ENCODE data around the gene PRORP. TPM values are rescaled to one million over a fixed set of nuclear protein-coding genes. Genes with fewer than 3 reads are reported as not detected.
"Not testable (repeated sequence)": the region's sequence is repeated elsewhere in the genome, so short reads cannot be mapped to it uniquely, and the experiment has no call there.

The PRORP gene
- 17.7 TPM for total RNA-seq
- long read RNA-seq, full-length matches to known transcripts: 27 of 37 reads
- long read RNA-seq, partial matches to known transcripts: 5 of 37 reads
- long read RNA-seq, other reads (novel, unspliced or antisense): 5 of 37 reads

- peak; percentile 97 for ATAC-seq (ENCODE audit: poor library complexity)
- intact Hi-C loops (cut with DNase I): loop anchor here (5.0 kb wide), 1 partner anchor 290 kb away; no protein-coding TSS in a partner anchor
- DNase-seq: peak; percentile 94
Observed at GRCh38 chr14:35121887-35122695, at the start of gene PRORP, which contains the start of gene PPP2R3C. Gene PRORP, plus strand, starts transcription at chr14:35122552. Its CDS starts 694 bp downstream, at chr14:35123246. Gene PPP2R3C, minus strand, starts transcription at chr14:35121990. Its CDS starts 31 bp downstream, at chr14:35121959.

- no peak for DNase-seq
- no peak for ATAC-seq (ENCODE audit: poor library complexity)
- intact Hi-C loops (cut with DNase I): no loop called here
Observed at GRCh38 chr14:35073486-35073885, 48.9 kb upstream of the PRORP start.

GRCh38 chr14:35078082-35078481, 44.3 kb upstream of the PRORP start:
- intact Hi-C loops (cut with DNase I): no loop called here
- ATAC-seq (ENCODE audit: poor library complexity) (peak; percentile 38), DNase-seq (no peak)

DNA sequence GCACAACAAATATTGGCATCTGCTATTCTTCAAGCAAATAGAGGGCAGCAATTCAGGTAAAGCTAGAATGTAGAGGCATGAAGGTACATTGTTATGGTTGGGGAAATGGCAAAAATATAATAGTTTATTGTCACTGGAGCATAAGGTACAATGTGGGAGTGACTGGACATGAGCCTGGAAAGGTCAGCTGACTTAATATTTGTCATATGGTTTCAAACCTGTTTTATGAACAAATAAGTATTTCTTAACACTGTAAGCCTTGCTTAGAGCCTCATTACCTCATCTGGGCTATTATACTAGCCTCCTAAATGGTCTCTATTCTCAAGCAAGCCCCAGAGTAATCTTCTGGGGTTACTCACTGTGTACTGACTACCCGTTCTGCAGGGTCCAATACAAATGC, 42.6 kb upstream of the PRORP start:
- no peak for ATAC-seq (ENCODE audit: poor library complexity)
- intact Hi-C loops (cut with DNase I): no loop called here
- no peak for DNase-seq

DNA sequence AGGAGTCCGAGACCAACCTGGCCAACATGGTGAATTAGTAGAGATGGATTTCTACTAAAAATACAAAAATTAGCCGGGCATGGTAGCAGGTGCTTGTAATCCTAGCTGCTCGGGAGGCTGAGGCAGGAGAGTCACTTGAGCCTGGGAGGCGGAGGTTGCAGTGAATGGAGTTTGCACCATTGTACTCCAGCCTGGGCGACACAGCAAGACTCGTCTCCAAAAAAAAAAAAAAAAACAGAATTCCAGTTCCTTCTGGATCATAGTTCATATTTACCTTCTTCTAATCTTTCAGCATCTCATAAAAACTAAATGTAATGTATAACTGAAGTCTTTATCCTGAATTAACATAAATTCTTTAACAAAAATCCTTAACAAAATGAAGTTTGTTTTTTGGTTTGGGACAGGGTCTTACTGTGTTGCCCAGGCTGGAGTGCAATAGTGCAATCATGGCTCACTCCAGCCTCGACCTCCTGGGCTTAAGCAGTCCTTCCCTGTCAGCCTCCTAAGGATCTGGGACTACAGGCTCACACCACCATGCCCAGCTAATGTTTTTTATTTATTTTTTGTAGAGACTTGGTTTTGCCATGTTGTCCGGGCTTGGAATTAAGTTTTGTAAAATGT, 38.7 kb upstream of the PRORP start:
- ATAC-seq (ENCODE audit: poor library complexity) (no peak), DNase-seq (no peak)
- intact Hi-C loops (cut with DNase I): no loop called here

DNA sequence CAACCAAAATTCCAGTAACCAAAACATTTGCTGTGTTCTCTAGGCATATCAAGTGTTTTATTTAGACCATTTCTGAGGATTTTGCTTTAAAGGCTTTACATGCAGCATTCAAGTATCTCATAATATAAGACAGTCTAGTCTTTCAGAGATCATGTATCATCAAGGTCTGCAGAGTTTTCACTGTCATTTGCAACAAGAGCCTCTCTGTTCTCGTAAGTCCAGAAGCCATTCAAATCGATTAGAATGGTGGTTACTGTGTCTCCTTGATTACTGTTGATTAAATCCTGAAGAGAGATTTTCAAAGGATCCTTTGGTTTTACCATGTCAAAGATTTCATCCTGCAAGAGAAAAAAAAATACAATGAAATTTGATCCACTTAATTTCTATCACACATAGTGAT, 36.9 kb upstream of the PRORP start:
- intact Hi-C loops (cut with DNase I): no loop called here
- ATAC-seq (ENCODE audit: poor library complexity): no peak

DNA sequence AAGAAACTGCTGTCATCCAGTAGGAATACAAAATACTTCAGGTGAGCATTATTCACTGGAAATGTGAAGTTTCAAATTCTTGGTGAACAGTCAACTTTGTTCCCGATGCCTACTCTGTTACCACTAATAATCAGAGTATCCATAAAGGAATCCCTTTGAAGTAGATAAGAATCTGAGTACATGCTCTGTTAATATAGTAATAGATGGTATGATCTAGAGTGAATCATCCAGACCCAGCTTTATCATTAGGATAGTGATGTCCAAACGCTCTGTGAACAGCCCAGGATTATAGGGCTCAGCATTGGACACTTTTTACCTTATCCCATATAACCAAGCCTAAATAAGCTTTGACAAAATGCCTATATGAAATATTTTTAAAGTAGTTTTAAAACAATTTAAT, 33.8 kb upstream of the PRORP start:
- no peak for ATAC-seq (ENCODE audit: poor library complexity)
- no peak for DNase-seq
- intact Hi-C loops (cut with DNase I): no loop called here

More for the DNA sequence above, 36.9 kb upstream of the PRORP start:
- no peak for DNase-seq

GRCh38 chr14:35094645-35095044, 27.7 kb upstream of the PRORP start:
- intact Hi-C loops (cut with DNase I); ATAC-seq (ENCODE audit: poor library complexity); DNase-seq: not testable (repeated sequence)

DNA sequence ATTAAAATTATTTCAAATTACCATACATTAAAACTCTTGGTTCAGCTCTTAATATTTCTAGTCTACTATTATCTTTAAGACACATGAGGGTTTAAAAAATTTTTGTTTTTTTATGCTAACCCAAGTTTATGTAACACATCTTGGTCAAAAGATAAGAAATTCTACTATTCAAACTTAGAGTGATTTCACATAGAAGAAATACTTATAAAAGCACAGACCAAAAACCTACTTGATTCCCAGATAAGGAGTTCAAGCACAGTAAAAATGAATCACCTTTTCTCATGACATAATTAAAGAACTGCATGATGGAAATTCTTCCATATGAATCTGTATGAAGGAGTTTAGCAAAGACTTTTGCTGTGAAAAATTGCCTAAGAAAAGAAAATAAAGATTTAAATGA, 14.5 kb upstream of the PRORP start:
- intact Hi-C loops (cut with DNase I): no loop called here
- ATAC-seq (ENCODE audit: poor library complexity) (no peak), DNase-seq (no peak)

DNA sequence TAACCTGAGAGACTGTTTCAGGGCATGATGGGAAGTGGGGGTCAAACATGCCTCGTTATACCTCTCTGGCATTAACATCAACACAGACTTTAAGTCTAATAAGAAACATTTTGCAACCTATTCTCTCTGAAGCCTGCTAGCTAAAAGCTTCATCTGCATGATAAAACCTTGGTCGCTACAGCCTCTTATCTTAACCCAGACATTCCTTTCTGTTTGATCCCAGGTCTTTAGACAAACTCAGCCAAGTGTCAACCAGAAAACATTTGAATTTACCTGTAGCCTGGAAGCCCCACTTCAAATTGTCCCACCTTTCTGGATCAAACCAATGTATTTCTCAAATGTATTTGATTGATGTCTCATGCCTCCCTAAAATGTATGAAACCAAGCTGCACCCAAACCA, 9.7 kb upstream of the PRORP start:
- no peak for ATAC-seq (ENCODE audit: poor library complexity)
- intact Hi-C loops (cut with DNase I): no loop called here
- DNase-seq: no peak

- no peak for ATAC-seq (ENCODE audit: poor library complexity)
- intact Hi-C loops (cut with DNase I): no loop called here
- DNase-seq: no peak
Observed at GRCh38 chr14:35113308-35113950, 8.9 kb upstream of the PRORP start.

- intact Hi-C loops (cut with DNase I): no loop called here
- ATAC-seq (ENCODE audit: poor library complexity) (no peak), DNase-seq (no peak)
Observed at GRCh38 chr14:35114036-35114435, 8.3 kb upstream of the PRORP start.

- no peak for DNase-seq
- intact Hi-C loops (cut with DNase I): no loop called here
- no peak for ATAC-seq (ENCODE audit: poor library complexity)
Observed at GRCh38 chr14:35116242-35116641, 6.1 kb upstream of the PRORP start.

DNA sequence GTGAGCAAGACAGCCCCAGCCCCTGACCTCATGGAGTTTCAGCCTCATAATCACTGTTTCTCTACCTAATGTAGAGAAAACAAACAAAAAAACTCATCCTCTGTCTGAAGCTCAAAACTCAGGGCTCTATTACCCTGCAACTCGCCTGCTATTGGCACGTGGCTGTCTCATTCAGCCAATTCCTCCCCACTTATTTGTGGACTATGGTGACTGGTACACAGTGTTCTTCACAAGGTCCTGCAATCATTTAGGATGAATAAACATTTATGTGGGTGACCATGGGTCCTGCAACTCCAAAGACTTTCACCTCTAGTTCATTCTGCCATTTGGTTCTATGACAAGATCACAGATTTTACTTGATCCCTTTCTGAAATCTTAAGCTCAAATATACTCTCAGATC, 5.2 kb upstream of the PRORP start:
- ATAC-seq (ENCODE audit: poor library complexity) (no peak), DNase-seq (no peak)
- intact Hi-C loops (cut with DNase I): no loop called here

GRCh38 chr14:35121026-35121886, 1.1 kb upstream of the PRORP start:
- intact Hi-C loops (cut with DNase I): loop anchor here (5.0 kb wide), 1 partner anchor 291 kb away; no protein-coding TSS in a partner anchor
- no peak for ATAC-seq (ENCODE audit: poor library complexity)

GRCh38 chr14:35122696-35123387, 490 bp downstream of the PRORP start:
- ATAC-seq (ENCODE audit: poor library complexity): peak; percentile 33
- intact Hi-C loops (cut with DNase I): loop anchor here (5.0 kb wide), 1 partner anchor 289 kb away; no protein-coding TSS in a partner anchor

More at GRCh38 chr14:35121026-35121886, 1.1 kb upstream of the PRORP start:
- DNase-seq: peak; percentile 43

GRCh38 chr14:35123388-35123703, 994 bp downstream of the PRORP start:
- ATAC-seq (ENCODE audit: poor library complexity): no peak
- DNase-seq: no peak
- intact Hi-C loops (cut with DNase I): loop anchor here (5.0 kb wide), 1 partner anchor 289 kb away; no protein-coding TSS in a partner anchor

More at GRCh38 chr14:35122696-35123387, 490 bp downstream of the PRORP start:
- DNase-seq: no peak

- ATAC-seq (ENCODE audit: poor library complexity): no peak
- intact Hi-C loops (cut with DNase I): loop anchor here (5.0 kb wide), 1 partner anchor 288 kb away; no protein-coding TSS in a partner anchor
- no peak for DNase-seq
Observed at GRCh38 chr14:35124127-35124526, 1.8 kb downstream of the PRORP start.
